ENCODE data around the gene TNRC18. TPM values are rescaled to one million over a fixed set of nuclear protein-coding genes. Genes with fewer than 3 reads are reported as not detected.

The TNRC18 gene
- total and polyA plus RNA-seq, 9 donors = 48.6 to 153 (median 91.8) TPM

- intact Hi-C loops (cut with DNase I) = no loop called here
- WGBS, 3 donors = 79 to 83% (median 81%) methylated on average over 7 of the region's 7 CpGs
- no peak for TF ChIP-seq CTCF (IDR thresholded peaks at IDR 0.05)
- Histone ChIP-seq H3K4me3 (no peak overlapping the region), H3K4me1 (ENCODE audit: insufficient read depth) (peaks cover 9% of the 10 kb centered on the region), H3K36me3 (no peaks in the 10 kb centered on the region), H3K27me3 (no peaks in the 10 kb centered on the region), H3K27ac (no peak overlapping the region), H3K9me3 (no peaks in the 10 kb centered on the region)
- no peak for DNase-seq
Observed at GRCh38 chr7:5397736-5398135, 25.9 kb downstream of the TNRC18 start.

GRCh38 chr7:5396999-5397663, 26.5 kb downstream of the TNRC18 start:
- Histone ChIP-seq H3K9me3 (no peaks in the 10 kb centered on the region), H3K36me3 (no peaks in the 10 kb centered on the region), H3K4me3 (peak overlapping the region; percentile 23), H3K4me1 (ENCODE audit: insufficient read depth) (peaks cover 9% of the 10 kb centered on the region), H3K27ac (peak overlapping the region; percentile 22 to 26), H3K27me3 (no peaks in the 10 kb centered on the region)
- 57 to 72% (median 70%) methylated on average over 15 to 30 of the region's 30 CpGs for WGBS, 3 donors
- intact Hi-C loops (cut with DNase I) = no loop called here
- TF ChIP-seq CTCF (IDR thresholded peaks at IDR 0.05) (no peak), EP300 (IDR thresholded peaks at IDR 0.05) (no peak), POLR2A (IDR thresholded peaks at IDR 0.05) (no peak)
- DNase-seq = peak; percentile 53 to 68 (median 59)

GRCh38 chr7:5396542-5396941, 27.1 kb downstream of the TNRC18 start:
- peak overlapping the region; percentile 23 for H3K4me3 ChIP-seq
- no peaks in the 10 kb centered on the region for H3K9me3 ChIP-seq
- no peak for DNase-seq
- TF ChIP-seq CTCF (IDR thresholded peaks at IDR 0.05) (no peak), EP300 (IDR thresholded peaks at IDR 0.05) (no peak), POLR2A (IDR thresholded peaks at IDR 0.05) (no peak)
- WGBS, 3 donors = 73 to 77% (median 77%) methylated on average over 5 to 6 of the region's 6 CpGs
- peaks cover 9% of the 10 kb centered on the region for H3K4me1 ChIP-seq (ENCODE audit: insufficient read depth)
- intact Hi-C loops (cut with DNase I) = no loop called here
- H3K27me3 ChIP-seq = no peaks in the 10 kb centered on the region
- no peaks in the 10 kb centered on the region for H3K36me3 ChIP-seq
- peak overlapping the region in 1 of 2 donors; percentile 26 for H3K27ac ChIP-seq

- H3K4me3 ChIP-seq = no peak overlapping the region
- WGBS, 3 donors = 70 to 76% (median 72%) methylated on average over 15 of the region's 15 CpGs
- no peak for DNase-seq
- intact Hi-C loops (cut with DNase I) = no loop called here
- TF ChIP-seq POLR2A (IDR thresholded peaks at IDR 0.05) = no peak
- TF ChIP-seq CTCF (IDR thresholded peaks at IDR 0.05) = no peak
- no peak for TF ChIP-seq EP300 (IDR thresholded peaks at IDR 0.05)
- H3K36me3 ChIP-seq = no peaks in the 10 kb centered on the region
- H3K4me1 ChIP-seq (ENCODE audit: insufficient read depth) = peaks cover 9% of the 10 kb centered on the region
- no peaks in the 10 kb centered on the region for H3K27me3 ChIP-seq
- no peak overlapping the region for H3K27ac ChIP-seq
- H3K9me3 ChIP-seq = no peaks in the 10 kb centered on the region
Observed at GRCh38 chr7:5395246-5395645, 28.4 kb downstream of the TNRC18 start.
